Fibroblast of skin of right quadriceps (primary cell): ENCODE results near the gene DPH1.
"Not testable (repeated sequence)": the region's sequence is repeated elsewhere in the genome, so short reads cannot be mapped to it uniquely, and the experiment has no call there.

Experiments used
- DNase-seq: peaks from one replicate; pipeline ENCODE4 v3.0.0-alpha.2; 2013

The DPH1 gene

GRCh38 chr17:2008332-2009126, 21.4 kb upstream of the DPH1 start:
- DNase-seq: no peak

- DNase-seq: no peak
Observed at GRCh38 chr17:2009737-2010136, 20.2 kb upstream of the DPH1 start.

- DNase-seq: peak; percentile 68
Observed at GRCh38 chr17:2011411-2012371, 18.3 kb upstream of the DPH1 start.

GRCh38 chr17:2012499-2012898, 17.5 kb upstream of the DPH1 start:
- no peak for DNase-seq

GRCh38 chr17:2013220-2013993, 16.5 kb upstream of the DPH1 start:
- not testable (repeated sequence) for DNase-seq

GRCh38 chr17:2013994-2014317, 16.0 kb upstream of the DPH1 start:
- DNase-seq: no peak

- no peak for DNase-seq
Observed at GRCh38 chr17:2015314-2015713, 14.6 kb upstream of the DPH1 start.

- DNase-seq: no peak
Observed at GRCh38 chr17:2016494-2016893, 13.5 kb upstream of the DPH1 start.

GRCh38 chr17:2017274-2017941, 12.5 kb upstream of the DPH1 start:
- no peak for DNase-seq

GRCh38 chr17:2018716-2019510, 11.0 kb upstream of the DPH1 start:
- DNase-seq: no peak

GRCh38 chr17:2019723-2020122, 10.2 kb upstream of the DPH1 start:
- no peak for DNase-seq

GRCh38 chr17:2020721-2021120, 9.2 kb upstream of the DPH1 start:
- DNase-seq: no peak

GRCh38 chr17:2022647-2023240, 7.2 kb upstream of the DPH1 start:
- no peak for DNase-seq

- no peak for DNase-seq
Observed at GRCh38 chr17:2023256-2023655, 6.7 kb upstream of the DPH1 start.

GRCh38 chr17:2023692-2024571, 6.0 kb upstream of the DPH1 start:
- peak; percentile 57 for DNase-seq

- no peak for DNase-seq
Observed at GRCh38 chr17:2024572-2025219, 5.3 kb upstream of the DPH1 start.

GRCh38 chr17:2025220-2025621, 4.7 kb upstream of the DPH1 start, which contains the start of gene RTN4RL1:
Gene RTN4RL1, minus strand, starts transcription at chr17:2025334. Its CDS starts 469 bp downstream, at chr17:2024865.
- peak; percentile 73 for DNase-seq

- DNase-seq: peak; percentile 62
Observed at GRCh38 chr17:2025622-2026309, 4.2 kb upstream of the DPH1 start.
